ENCODE measurements around the gene CPN2.

Gene CPN2

DNA sequence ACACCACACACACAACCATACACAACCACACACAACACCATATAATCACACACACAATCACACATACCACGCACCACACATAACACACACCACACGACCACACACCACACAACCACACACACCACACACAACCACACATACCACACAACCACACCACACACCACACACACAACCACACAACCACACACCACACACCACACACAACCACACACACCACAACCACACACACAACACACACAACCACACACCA is 24.2 kb downstream of the CPN2 start:
- H2AFZ ChIP-seq (ENCODE audit: low read length) = no peak overlapping the region
- no peak overlapping the region for H3K4me2 ChIP-seq (ENCODE audit: low read depth, low read length, poor library complexity, severe bottlenecking)
- peaks cover 12% of the 10 kb centered on the region for H3F3A ChIP-seq (ENCODE audit: low read depth)
- H3K36me3 ChIP-seq (ENCODE audit: insufficient read depth, low read length) = no peaks in the 10 kb centered on the region
- no peaks in the 10 kb centered on the region for H3K27me3 ChIP-seq (ENCODE audit: insufficient read depth, low read length, poor library complexity, severe bottlenecking)
- no peaks in the 10 kb centered on the region for H3K9me2 ChIP-seq (replicated peaks; ENCODE audit: low read depth, low read length)
- TF ChIP-seq, protein P1, sequence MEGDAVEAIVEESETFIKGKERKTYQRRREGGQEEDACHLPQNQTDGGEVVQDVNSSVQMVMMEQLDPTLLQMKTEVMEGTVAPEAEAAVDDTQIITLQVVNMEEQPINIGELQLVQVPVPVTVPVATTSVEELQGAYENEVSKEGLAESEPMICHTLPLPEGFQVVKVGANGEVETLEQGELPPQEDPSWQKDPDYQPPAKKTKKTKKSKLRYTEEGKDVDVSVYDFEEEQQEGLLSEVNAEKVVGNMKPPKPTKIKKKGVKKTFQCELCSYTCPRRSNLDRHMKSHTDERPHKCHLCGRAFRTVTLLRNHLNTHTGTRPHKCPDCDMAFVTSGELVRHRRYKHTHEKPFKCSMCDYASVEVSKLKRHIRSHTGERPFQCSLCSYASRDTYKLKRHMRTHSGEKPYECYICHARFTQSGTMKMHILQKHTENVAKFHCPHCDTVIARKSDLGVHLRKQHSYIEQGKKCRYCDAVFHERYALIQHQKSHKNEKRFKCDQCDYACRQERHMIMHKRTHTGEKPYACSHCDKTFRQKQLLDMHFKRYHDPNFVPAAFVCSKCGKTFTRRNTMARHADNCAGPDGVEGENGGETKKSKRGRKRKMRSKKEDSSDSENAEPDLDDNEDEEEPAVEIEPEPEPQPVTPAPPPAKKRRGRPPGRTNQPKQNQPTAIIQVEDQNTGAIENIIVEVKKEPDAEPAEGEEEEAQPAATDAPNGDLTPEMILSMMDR (conservative IDR thresholded peaks at IDR 0.05; ENCODE audit: low read length) = no peak
- no peak for TF ChIP-seq EZH2phosphoT487 (IDR thresholded peaks at IDR 0.05; ENCODE audit: borderline replicate concordance)
- H3K79me2 ChIP-seq (ENCODE audit: insufficient read depth, low read length) = no peaks in the 10 kb centered on the region
- no peaks in the 10 kb centered on the region for H4K20me1 ChIP-seq (ENCODE audit: insufficient read depth, low read length, poor library complexity, severe bottlenecking)
- H3K9me3 ChIP-seq (ENCODE audit: insufficient read depth, low read depth, low read length) = no peaks in the 10 kb centered on the region
- no peak overlapping the region for H3K4me3 ChIP-seq (ENCODE audit: low read length, poor library complexity, severe bottlenecking)
- no peaks in the 10 kb centered on the region for H3K4me1 ChIP-seq (ENCODE audit: insufficient read depth, low read length, poor library complexity, severe bottlenecking)
- H3K9ac ChIP-seq (ENCODE audit: low read depth, low read length, poor library complexity, severe bottlenecking) = no peak overlapping the region

DNA sequence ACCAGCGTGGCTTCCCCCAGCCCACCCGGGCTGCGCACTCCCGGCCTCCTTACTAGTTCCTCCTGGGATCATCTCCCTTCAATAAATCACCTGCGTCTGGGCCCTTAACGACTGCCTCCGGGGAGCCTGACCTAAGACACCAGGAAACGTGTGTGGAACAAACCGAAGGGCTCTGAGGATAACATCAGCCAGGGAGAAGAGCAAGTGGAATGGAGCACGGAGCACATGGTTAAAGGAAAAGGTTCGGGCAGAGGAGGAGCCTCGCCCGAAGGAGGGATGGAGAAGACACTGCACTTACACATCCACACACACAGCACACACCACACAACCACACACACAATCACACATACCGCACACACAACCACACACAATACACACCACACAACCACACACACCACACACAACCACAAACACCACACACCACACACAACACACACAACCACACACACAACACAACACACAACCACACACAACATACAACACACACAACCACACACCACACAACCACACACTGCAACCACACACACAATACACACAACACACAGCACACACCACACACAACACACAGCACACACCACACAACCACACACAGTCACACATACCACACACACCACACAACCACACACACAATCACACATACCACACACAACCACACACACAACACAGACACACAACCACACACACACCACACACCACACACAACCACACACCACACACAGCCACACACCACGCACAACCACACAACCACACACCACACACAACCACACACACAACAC is 24.7 kb downstream of the CPN2 start:
- Histone ChIP-seq H3K9ac (ENCODE audit: low read depth, low read length, poor library complexity, severe bottlenecking) (no peak overlapping the region), H3K4me3 (ENCODE audit: low read length, poor library complexity, severe bottlenecking) (no peak overlapping the region), H3K9me3 (ENCODE audit: insufficient read depth, low read depth, low read length) (no peaks in the 10 kb centered on the region), H3F3A (ENCODE audit: low read depth) (peaks cover 12% of the 10 kb centered on the region), H3K27me3 (ENCODE audit: insufficient read depth, low read length, poor library complexity, severe bottlenecking) (no peaks in the 10 kb centered on the region), H3K79me2 (ENCODE audit: insufficient read depth, low read length) (no peaks in the 10 kb centered on the region), H3K4me2 (ENCODE audit: low read depth, low read length, poor library complexity, severe bottlenecking) (no peak overlapping the region), H3K4me1 (ENCODE audit: insufficient read depth, low read length, poor library complexity, severe bottlenecking) (no peaks in the 10 kb centered on the region), H3K36me3 (ENCODE audit: insufficient read depth, low read length) (no peaks in the 10 kb centered on the region), H4K20me1 (ENCODE audit: insufficient read depth, low read length, poor library complexity, severe bottlenecking) (no peaks in the 10 kb centered on the region), H2AFZ (ENCODE audit: low read length) (no peak overlapping the region), H3K9me2 (replicated peaks; ENCODE audit: low read depth, low read length) (no peaks in the 10 kb centered on the region)
- TF ChIP-seq, protein P1 (conservative IDR thresholded peaks at IDR 0.05; ENCODE audit: low read length) = no peak
- no peak for TF ChIP-seq EZH2phosphoT487 (IDR thresholded peaks at IDR 0.05; ENCODE audit: borderline replicate concordance)

DNA sequence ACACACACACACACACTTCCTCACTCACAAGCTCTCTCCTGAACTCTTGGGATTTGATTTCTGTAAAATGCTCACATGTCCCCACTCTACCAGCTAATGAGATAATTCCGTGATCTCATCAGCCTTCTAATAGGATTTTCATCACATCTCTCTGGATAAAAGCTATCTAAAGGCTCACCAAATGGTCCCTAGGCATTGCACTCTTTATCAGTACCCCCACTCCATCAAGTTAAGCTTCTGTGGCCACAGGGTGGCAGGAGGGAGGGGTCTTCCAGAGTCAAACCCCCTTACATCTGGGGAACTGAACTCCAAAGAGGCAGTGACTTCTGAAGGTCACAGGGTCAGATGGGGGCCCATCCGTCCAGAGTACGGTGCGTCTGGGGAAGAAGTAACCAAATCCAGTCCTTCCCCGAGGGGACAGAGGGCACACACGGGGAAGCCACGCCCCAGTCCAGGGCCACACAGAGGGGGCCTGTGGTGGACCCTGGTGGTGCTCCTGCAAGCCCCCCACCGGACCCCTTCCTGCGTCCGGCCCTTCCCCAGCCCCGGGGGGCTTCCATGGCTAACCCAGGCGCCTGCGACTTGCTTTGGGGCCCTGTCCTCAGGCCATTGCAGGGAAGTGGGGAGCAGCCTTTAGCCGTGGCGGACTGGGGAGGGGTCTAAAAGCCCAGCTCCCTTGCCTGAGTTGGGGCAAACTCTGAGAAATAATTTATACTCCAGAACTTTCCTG is 25.5 kb downstream of the CPN2 start:
- Histone ChIP-seq H3K36me3 (ENCODE audit: insufficient read depth, low read length) (no peaks in the 10 kb centered on the region), H3K79me2 (ENCODE audit: insufficient read depth, low read length) (no peaks in the 10 kb centered on the region), H3K4me2 (ENCODE audit: low read depth, low read length, poor library complexity, severe bottlenecking) (no peak overlapping the region), H3K9me3 (ENCODE audit: insufficient read depth, low read depth, low read length) (no peaks in the 10 kb centered on the region), H3K4me1 (ENCODE audit: insufficient read depth, low read length, poor library complexity, severe bottlenecking) (no peaks in the 10 kb centered on the region), H3F3A (ENCODE audit: low read depth) (peaks cover 12% of the 10 kb centered on the region), H3K9ac (ENCODE audit: low read depth, low read length, poor library complexity, severe bottlenecking) (no peak overlapping the region), H3K4me3 (ENCODE audit: low read length, poor library complexity, severe bottlenecking) (no peak overlapping the region), H3K9me2 (replicated peaks; ENCODE audit: low read depth, low read length) (no peaks in the 10 kb centered on the region), H4K20me1 (ENCODE audit: insufficient read depth, low read length, poor library complexity, severe bottlenecking) (no peaks in the 10 kb centered on the region), H2AFZ (ENCODE audit: low read length) (no peak overlapping the region), H3K27me3 (ENCODE audit: insufficient read depth, low read length, poor library complexity, severe bottlenecking) (no peaks in the 10 kb centered on the region)
- TF ChIP-seq, protein P1 (conservative IDR thresholded peaks at IDR 0.05; ENCODE audit: low read length) = peak; percentile 25; the same call in 1 of the 2 replicates
- no peak for TF ChIP-seq EZH2phosphoT487 (IDR thresholded peaks at IDR 0.05; ENCODE audit: borderline replicate concordance)
